Endothelial cell of umbilical vein (primary cell): ENCODE measurements around the gene OPRD1. TPM values are rescaled to one million over a fixed set of nuclear protein-coding genes. Genes with fewer than 3 reads are reported as not detected.

Experiments used
- BruUV-seq: library from RNA; stranded (reverse); fragments of 400-500 nt; replicated peaks from 2 replicates; lab custom pipeline; 2021; lab: Mats Ljungman, UMichigan
- CTCF ChIA-PET: fragments of 300-600, 350-600 bp; sonication (Branson Sonifier 250); formaldehyde crosslinking; loops from one replicate; lab custom pipeline; 2021; ENCODE audit warnings: antibody characterized with exemption, inconsistent platforms; lab: Charles Lee
- POLR2A ChIA-PET: fragments of 300-600, 350-600 bp; sonication (Branson Sonifier 250); formaldehyde crosslinking; loops from one replicate; lab custom pipeline; 2021; ENCODE audit warnings: antibody characterized with exemption, inconsistent platforms; lab: Charles Lee
- DNase-seq: peaks from one replicate; pipeline ENCODE4 v3.0.0-alpha.2; 2011; ENCODE audit warnings: low read depth, low spot score
- FAIRE-seq: peaks from 2 replicates; lab custom pipeline; 2011; peaks lifted over from hg19 to GRCh38; lab: Jason Lieb, UNC
- H2AFZ ChIP-seq: 2 replicates; pipeline ENCODE4 v1.6.0; 2012; ENCODE audit warnings: low read depth, low read length, control low read depth, inconsistent platforms
- H3K27ac ChIP-seq: 2 replicates; pipeline ENCODE4 v1.5.1; 2011; ENCODE audit warnings: low read depth, mild to moderate bottlenecking, control low read depth, low read length, moderate library complexity; ENCODE audit not compliant: insufficient read depth
- H3K27me3 ChIP-seq, 2 experiments: 2 replicates each; pipeline versions ENCODE4 v1.6.0 to v1.6.1; 2011; ENCODE audit warnings: low read length in 2 of 2, mixed read lengths in 1 of 2; ENCODE audit not compliant: control insufficient read depth in 2 of 2, insufficient read depth in 2 of 2
- H3K36me3 ChIP-seq, 2 experiments: 2 replicates in 1 of 2; 3 replicates in 1 of 2; pipeline ENCODE4 v1.5.1; 2011; ENCODE audit warnings: low read length in 2 of 2, mild to moderate bottlenecking in 1 of 2, moderate library complexity in 1 of 2; ENCODE audit not compliant: control insufficient read depth in 2 of 2, insufficient read depth in 2 of 2; ENCODE audit errors: extremely low read depth in 1 of 2
- H3K4me1 ChIP-seq: 3 replicates; pipeline ENCODE4 v1.5.1; 2011; ENCODE audit warnings: mild to moderate bottlenecking, low read length; ENCODE audit not compliant: control insufficient read depth, insufficient read depth; ENCODE audit errors: extremely low read depth
- H3K4me2 ChIP-seq: 2 replicates; pipeline ENCODE4 v1.6.1; 2011; ENCODE audit warnings: low read length, control low read depth, mixed read lengths; ENCODE audit not compliant: insufficient read depth
- H3K4me3 ChIP-seq, 3 experiments: fragments of 200-600 bp in 1 of 3; sonication (generic), shearing (Covaris generic) in 1 of 3; replicated peaks in 1 of 3; 2 replicates each; pipeline ENCODE4 v1.5.1; 2011 to 2016; ENCODE audit warnings: control low read depth in 3 of 3, low read length in 3 of 3, mild to moderate bottlenecking in 2 of 3, inconsistent platforms in 1 of 3, low read depth in 1 of 3, moderate library complexity in 1 of 3; ENCODE audit not compliant: insufficient read depth in 1 of 3
- H3K79me2 ChIP-seq: 2 replicates; pipeline ENCODE4 v1.6.0; 2012; ENCODE audit warnings: low read length, inconsistent platforms; ENCODE audit not compliant: control insufficient read depth, insufficient read depth
- H3K9ac ChIP-seq: replicated peaks from 2 replicates; pipeline ENCODE3; 2011; ENCODE audit warnings: low read length, control low read depth; ENCODE audit not compliant: insufficient read depth; ENCODE audit errors: extremely low read depth
- H3K9me1 ChIP-seq: replicated peaks from 3 replicates; pipeline ENCODE4 v1.6.0; 2011; ENCODE audit warnings: mild to moderate bottlenecking, low read length; ENCODE audit not compliant: control insufficient read depth, insufficient read depth; ENCODE audit errors: extremely low read depth
- H3K9me3 ChIP-seq: replicated peaks from 2 replicates; pipeline ENCODE4 v1.5.1; 2012; ENCODE audit warnings: low read length, inconsistent platforms; ENCODE audit not compliant: control insufficient read depth, insufficient read depth
- H4K20me1 ChIP-seq: replicated peaks from 2 replicates; pipeline ENCODE3; 2011; ENCODE audit warnings: mild to moderate bottlenecking, low read length; ENCODE audit not compliant: control insufficient read depth, insufficient read depth; ENCODE audit errors: extremely low read depth
- EZH2 ChIP-seq: IDR thresholded peaks from 2 replicates; pipeline ENCODE4 v1.6.1; 2012; ENCODE audit warnings: borderline replicate concordance, low read depth, mild to moderate bottlenecking, moderate library complexity, low read length, inconsistent platforms; ENCODE audit not compliant: severe bottlenecking
- FOS ChIP-seq: IDR thresholded peaks from 2 replicates; pipeline ENCODE4 v1.6.1; 2011; ENCODE audit warnings: mild to moderate bottlenecking, low read length, moderate library complexity, borderline replicate concordance; ENCODE audit not compliant: insufficient read depth
- GATA2 ChIP-seq: IDR thresholded peaks from 2 replicates; pipeline ENCODE4 v1.7.0; 2011; ENCODE audit warnings: low read depth, mild to moderate bottlenecking, moderate library complexity, mixed read lengths, low read length; ENCODE audit not compliant: insufficient read length, insufficient read depth
- JUN ChIP-seq: IDR thresholded peaks from 2 replicates; pipeline ENCODE4 v1.6.1; 2011; ENCODE audit warnings: borderline replicate concordance, low read depth; ENCODE audit not compliant: insufficient read length, insufficient read depth
- MYC ChIP-seq: IDR thresholded peaks from one replicate; pipeline ENCODE4 v1.6.1; 2011; ENCODE audit warnings: mild to moderate bottlenecking, low read depth, low read length
- POLR2A ChIP-seq: IDR thresholded peaks from 2 replicates; pipeline ENCODE4 v1.6.1; 2012; ENCODE audit warnings: low read depth, mild to moderate bottlenecking, control low read depth, low read length
- POLR2AphosphoS5 ChIP-seq: IDR thresholded peaks from 2 replicates; pipeline ENCODE4 v1.6.1; 2012; ENCODE audit warnings: low read depth, mild to moderate bottlenecking, control low read depth, low read length, moderate library complexity; ENCODE audit not compliant: insufficient read depth
- dilution Hi-C: fragments of 300-500 bp; cut with MboI; formaldehyde crosslinking; loops from one replicate; pipeline ENCODE4 v1.15.0; 2019; ENCODE audit warnings: low sequenced_read_pairs; ENCODE audit not compliant: extremely low pct_ligation_motif_present
- intact Hi-C: fragments of 100-400 bp; cut with micrococcal nuclease; formaldehyde crosslinking; loops from one replicate; pipeline ENCODE4 v1.10.0; 2022
- polyA plus RNA-seq, 4 experiments: library from polyadenylated mRNA; depleted of rRNA in 3 of 4; stranded (reverse) in 3 of 4; unstranded in 1 of 4; fragments of >200 nt; gene quantifications; 2 replicates each; pipeline versions ENCODE4 v1.2.1 to v1.2.3, GENCODE V29; 2011 to 2012; ENCODE audit warnings: missing spikeins in 1 of 4
- total RNA-seq: library from RNA; stranded (reverse); gene quantifications from 2 replicates; pipeline ENCODE4 v1.2.3, GENCODE V29; 2021
- TF ChIP-seq, protein P1 (sequence below), 2 donors: IDR thresholded peaks; 1 replicate in 1 of 2; 2 replicates in 1 of 2; pipeline ENCODE4 v1.5.1; 2011; ENCODE audit warnings: low read length in 2 of 2, mild to moderate bottlenecking in 2 of 2, moderate library complexity in 2 of 2, control low read depth in 1 of 2, inconsistent platforms in 1 of 2, low read depth in 1 of 2; ENCODE audit not compliant: insufficient read depth in 1 of 2; ENCODE audit errors: extremely low read depth in 1 of 2
- TF ChIP-seq, protein P2 (sequence below): IDR thresholded peaks from 2 replicates; pipeline ENCODE4 v1.6.1; 2011; ENCODE audit not compliant: insufficient read depth, insufficient read length

OPRD1 gene
- total and polyA plus RNA-seq, 2 donors (not counting 3 experiments of a cell fraction or from before 2014, with no cell fraction given), result not detected

DNA sequence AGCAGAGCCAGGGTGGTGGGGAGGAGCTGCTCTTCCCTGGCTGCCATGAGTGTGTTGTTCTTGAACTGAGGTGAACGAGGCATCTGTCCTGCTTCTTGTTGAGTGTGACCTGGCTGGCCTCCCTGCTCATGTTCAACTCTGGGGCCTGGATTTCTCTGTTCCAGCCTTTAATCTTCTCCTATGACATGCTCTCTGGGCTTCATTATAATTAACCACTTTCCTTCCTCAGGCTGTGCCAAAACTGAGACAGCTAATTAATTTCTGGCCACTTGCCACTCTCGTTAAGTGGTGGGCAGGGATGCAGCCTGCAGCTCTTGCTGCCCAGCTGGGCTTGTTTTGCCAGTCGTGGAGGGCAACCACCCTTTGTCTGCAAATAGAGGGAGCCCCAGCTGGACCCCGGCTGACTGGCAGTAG is 23.3 kb downstream of the OPRD1 start:
- POLR2A ChIA-PET, result no interaction called here
- Histone ChIP-seq H4K20me1 (no peaks in the 10 kb centered on the region), H2AFZ (no peak overlapping the region), H3K4me2 (no peak overlapping the region), H3K9ac (no peak overlapping the region), H3K4me3 (no peak overlapping the region), H3K4me1 (no peaks in the 10 kb centered on the region), H3K36me3 (no peaks in the 10 kb centered on the region), H3K79me2 (no peaks in the 10 kb centered on the region), H3K9me3 (no peaks in the 10 kb centered on the region), H3K9me1 (no peaks in the 10 kb centered on the region), H3K27me3 (peaks cover 0 to 8% of the 10 kb centered on the region in 2 experiments), H3K27ac (no peak overlapping the region)
- dilution Hi-C loops, result no loop called here
- intact Hi-C loops, result no loop called here
- TF ChIP-seq, protein P1, sequence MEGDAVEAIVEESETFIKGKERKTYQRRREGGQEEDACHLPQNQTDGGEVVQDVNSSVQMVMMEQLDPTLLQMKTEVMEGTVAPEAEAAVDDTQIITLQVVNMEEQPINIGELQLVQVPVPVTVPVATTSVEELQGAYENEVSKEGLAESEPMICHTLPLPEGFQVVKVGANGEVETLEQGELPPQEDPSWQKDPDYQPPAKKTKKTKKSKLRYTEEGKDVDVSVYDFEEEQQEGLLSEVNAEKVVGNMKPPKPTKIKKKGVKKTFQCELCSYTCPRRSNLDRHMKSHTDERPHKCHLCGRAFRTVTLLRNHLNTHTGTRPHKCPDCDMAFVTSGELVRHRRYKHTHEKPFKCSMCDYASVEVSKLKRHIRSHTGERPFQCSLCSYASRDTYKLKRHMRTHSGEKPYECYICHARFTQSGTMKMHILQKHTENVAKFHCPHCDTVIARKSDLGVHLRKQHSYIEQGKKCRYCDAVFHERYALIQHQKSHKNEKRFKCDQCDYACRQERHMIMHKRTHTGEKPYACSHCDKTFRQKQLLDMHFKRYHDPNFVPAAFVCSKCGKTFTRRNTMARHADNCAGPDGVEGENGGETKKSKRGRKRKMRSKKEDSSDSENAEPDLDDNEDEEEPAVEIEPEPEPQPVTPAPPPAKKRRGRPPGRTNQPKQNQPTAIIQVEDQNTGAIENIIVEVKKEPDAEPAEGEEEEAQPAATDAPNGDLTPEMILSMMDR (IDR thresholded peaks at IDR 0.05; ENCODE audit: extremely low read depth in 1 of 2, insufficient read depth in 1 of 2, low read depth in 1 of 2, low read length in 2 of 2), result no peak
- TF ChIP-seq FOS (no peak), POLR2AphosphoS5 (no peak), EZH2 (no peak)
- DNase-seq, result no peak
- CTCF ChIA-PET, result no interaction called here
- no peak for FAIRE-seq
- BruUV-seq, result no TSS peak

- Histone ChIP-seq H3K79me2 (no peaks in the 10 kb centered on the region), H3K27ac (no peak overlapping the region), H3K4me2 (no peak overlapping the region), H3K4me1 (no peaks in the 10 kb centered on the region), H3K9ac (no peak overlapping the region), H3K27me3 (peaks cover 0 to 8% of the 10 kb centered on the region in 2 experiments), H3K9me1 (no peaks in the 10 kb centered on the region), H3K4me3 (no peak overlapping the region), H3K9me3 (no peaks in the 10 kb centered on the region), H3K36me3 (no peaks in the 10 kb centered on the region), H2AFZ (no peak overlapping the region), H4K20me1 (no peaks in the 10 kb centered on the region)
- intact Hi-C loops, result no loop called here
- ChIA-PET CTCF (interaction anchor here (0.6 to 1.1 kb wide), 2 partner anchors 32 to 49 kb away, joined by 3 read pairs; no protein-coding TSS in a partner anchor), POLR2A (no interaction called here)
- dilution Hi-C loops, result no loop called here
- FAIRE-seq (no peak), DNase-seq (no peak)
- TF ChIP-seq GATA2 (no peak), EZH2 (no peak), MYC (no peak), POLR2AphosphoS5 (no peak), POLR2A (no peak), FOS (no peak), JUN (no peak)
- TF ChIP-seq, protein P1 (IDR thresholded peaks at IDR 0.05; ENCODE audit: extremely low read depth in 1 of 2, insufficient read depth in 1 of 2, low read depth in 1 of 2, low read length in 2 of 2), result no peak
- TF ChIP-seq, protein P2, sequence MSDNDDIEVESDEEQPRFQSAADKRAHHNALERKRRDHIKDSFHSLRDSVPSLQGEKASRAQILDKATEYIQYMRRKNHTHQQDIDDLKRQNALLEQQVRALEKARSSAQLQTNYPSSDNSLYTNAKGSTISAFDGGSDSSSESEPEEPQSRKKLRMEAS, result no peak
- no TSS peak for BruUV-seq
Observed at GRCh38 chr1:28836421-28836956, 24.5 kb downstream of the OPRD1 start.
